HG03432 (cell line): ENCODE results near the gene CHRNB1.

ENCODE experiments used
- ATAC-seq: cut with Tn5 transposase; IDR thresholded peaks from one replicate; pipeline ENCODE4 v1.9.1; 2021; ENCODE audit warnings: mild to moderate bottlenecking, moderate library complexity; ENCODE audit not compliant: unreplicated experiment

CHRNB1 gene

GRCh38 chr17:7483255-7484066 lies 38.6 kb downstream of the CHRNB1 start:
- peak; percentile 33 for ATAC-seq

GRCh38 chr17:7484067-7484918 lies 39.4 kb downstream of the CHRNB1 start, which contains the start of gene POLR2A:
TSS of gene POLR2A (plus strand) at chr17:7484366.
- peak; percentile 63 for ATAC-seq

GRCh38 chr17:7484919-7485377 lies 40.1 kb downstream of the CHRNB1 start:
- no peak for ATAC-seq

- ATAC-seq = no peak
Observed at GRCh38 chr17:7486181-7486580, 41.3 kb downstream of the CHRNB1 start.

DNA sequence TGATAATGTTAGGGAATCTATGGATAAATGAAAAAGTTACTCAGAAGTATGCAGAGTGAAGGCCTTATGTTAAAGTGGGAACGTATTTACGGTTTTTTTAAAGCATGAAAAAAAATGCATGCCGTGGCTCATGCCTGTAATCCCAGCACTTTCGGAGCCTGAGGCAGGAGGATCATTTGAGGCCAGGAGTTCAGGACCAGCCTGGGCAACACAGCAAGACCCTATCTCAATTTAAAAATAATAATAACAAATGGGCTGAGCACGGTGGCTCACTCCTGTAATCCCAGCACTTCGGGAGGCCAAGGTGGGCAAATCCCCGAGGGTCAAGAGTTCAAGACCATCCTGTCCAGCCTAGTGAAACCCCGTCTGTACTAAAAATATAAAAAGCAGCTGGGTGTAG lies 45.3 kb downstream of the CHRNB1 start:
- no peak for ATAC-seq

- ATAC-seq = no peak
Observed at GRCh38 chr17:7491583-7491982, 46.7 kb downstream of the CHRNB1 start.

DNA sequence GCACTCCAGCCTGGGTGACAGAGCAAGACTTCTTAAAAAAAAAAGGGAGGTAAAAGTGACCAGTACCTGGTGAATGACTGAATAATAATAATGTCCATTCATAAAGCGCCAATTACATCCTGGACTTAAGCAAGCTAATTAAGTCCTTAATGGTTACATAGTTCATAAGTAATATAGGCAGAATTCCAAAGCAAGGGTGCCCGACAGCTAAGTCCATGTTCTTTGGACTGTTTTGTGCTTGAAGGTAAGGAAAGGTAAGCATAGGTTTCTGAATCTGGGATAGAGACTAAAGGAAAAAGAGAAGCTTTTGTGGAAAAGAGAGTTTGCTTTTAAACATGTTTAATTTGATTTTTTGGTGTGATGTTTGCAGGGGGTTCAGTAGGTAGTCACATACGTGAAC lies 49.1 kb downstream of the CHRNB1 start:
- no peak for ATAC-seq

DNA sequence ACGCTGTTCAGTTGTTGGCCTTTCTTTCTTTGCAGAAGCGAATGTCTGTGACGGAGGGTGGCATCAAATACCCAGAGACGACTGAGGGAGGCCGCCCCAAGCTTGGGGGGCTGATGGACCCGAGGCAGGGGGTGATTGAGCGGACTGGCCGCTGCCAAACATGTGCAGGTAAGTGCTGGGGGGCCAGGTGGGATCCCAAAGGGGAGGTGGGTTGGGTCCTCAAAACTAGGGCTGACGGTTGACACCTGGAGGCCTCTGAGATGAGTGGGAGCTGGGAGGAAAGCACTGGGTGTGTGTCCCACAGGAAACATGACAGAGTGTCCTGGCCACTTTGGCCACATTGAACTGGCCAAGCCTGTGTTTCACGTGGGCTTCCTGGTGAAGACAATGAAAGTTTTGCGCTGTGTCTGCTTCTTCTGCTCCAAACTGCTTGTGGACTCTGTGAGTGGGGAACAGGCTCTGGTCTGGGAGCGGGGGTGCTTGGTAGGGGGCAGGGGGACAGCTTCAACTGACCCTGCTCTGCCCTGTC lies 51.1 kb downstream of the CHRNB1 start:
- no peak for ATAC-seq

GRCh38 chr17:7496470-7497183 lies 51.8 kb downstream of the CHRNB1 start:
- ATAC-seq = no peak

DNA sequence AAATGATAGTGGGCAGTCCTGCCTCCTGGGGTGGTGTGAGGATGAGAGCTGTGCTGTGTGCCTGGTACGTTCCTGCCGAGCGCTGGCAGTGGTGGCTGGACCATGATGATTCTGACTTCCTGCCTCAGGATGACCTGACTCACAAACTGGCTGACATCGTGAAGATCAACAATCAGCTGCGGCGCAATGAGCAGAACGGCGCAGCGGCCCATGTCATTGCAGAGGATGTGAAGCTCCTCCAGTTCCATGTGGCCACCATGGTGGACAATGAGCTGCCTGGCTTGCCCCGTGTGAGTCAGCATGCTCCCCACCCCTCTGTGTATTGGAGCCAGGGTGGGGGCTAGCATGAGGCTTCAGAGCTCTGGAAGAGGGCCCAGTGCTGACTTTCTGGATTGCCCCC lies 52.4 kb downstream of the CHRNB1 start:
- no peak for ATAC-seq

- no peak for ATAC-seq
Observed at GRCh38 chr17:7497636-7498035, 52.8 kb downstream of the CHRNB1 start.

GRCh38 chr17:7499161-7499560 lies 54.3 kb downstream of the CHRNB1 start:
- ATAC-seq = no peak

DNA sequence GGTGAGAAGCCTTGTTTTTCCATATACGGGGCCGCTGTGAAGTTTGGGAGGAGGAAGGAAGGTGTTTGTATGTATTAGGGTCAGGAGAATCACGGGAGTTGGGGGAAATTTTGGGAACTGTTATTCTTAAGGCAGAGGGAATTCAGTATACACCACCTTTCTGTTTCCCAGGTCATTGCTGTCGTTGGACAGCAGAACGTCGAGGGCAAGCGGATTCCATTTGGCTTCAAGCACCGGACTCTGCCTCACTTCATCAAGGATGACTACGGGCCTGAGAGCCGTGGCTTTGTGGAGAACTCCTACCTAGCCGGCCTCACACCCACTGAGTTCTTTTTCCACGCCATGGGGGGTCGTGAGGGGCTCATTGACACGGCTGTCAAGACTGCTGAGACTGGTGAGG lies 56.9 kb downstream of the CHRNB1 start:
- no peak for ATAC-seq

DNA sequence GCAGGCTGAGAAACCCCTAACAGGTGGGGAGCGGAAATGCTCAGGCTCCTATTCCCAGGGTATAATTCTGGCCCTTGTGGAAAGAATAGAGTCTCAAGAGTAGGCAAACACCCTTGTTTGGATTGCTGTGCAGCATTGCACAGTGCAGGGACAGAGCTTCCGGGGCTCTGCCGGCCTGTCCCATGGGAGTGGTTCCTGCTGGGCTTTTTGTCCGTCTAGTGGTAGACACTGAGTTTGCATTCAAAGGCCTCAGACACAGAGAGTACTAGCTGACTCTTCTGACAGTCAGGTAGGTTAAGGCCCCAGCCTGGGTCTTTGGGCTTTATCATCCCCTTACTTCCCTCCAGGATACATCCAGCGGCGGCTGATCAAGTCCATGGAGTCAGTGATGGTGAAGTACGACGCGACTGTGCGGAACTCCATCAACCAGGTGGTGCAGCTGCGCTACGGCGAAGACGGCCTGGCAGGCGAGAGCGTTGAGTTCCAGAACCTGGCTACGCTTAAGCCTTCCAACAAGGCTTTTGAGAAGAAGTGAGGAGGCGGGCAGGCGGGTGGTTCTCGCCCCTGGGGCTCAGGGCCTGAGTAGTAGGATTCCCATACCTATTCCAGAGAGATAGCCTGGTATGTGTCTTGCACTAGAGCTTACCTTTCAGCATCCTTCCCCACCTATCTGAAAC lies 57.4 kb downstream of the CHRNB1 start:
- ATAC-seq = no peak

DNA sequence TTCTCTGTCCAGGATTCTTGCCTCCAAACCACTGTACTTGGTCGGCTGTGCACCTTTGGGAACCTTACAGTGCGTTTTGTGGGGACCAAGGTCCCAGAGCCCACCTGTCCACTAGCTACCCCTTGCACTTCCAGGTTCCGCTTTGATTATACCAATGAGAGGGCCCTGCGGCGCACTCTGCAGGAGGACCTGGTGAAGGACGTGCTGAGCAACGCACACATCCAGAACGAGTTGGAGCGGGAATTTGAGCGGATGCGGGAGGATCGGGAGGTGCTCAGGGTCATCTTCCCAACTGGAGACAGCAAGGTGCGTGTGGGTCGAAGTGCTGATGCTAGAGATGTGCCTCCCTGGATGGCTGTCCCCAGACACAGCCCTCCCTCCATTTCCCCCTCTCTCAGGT lies 58.1 kb downstream of the CHRNB1 start:
- no peak for ATAC-seq

GRCh38 chr17:7503521-7503920 lies 58.7 kb downstream of the CHRNB1 start:
- no peak for ATAC-seq
